Chondrocyte (in vitro differentiated cells): ENCODE measurements around the gene GNB3. TPM values are rescaled to one million over a fixed set of nuclear protein-coding genes. Genes with fewer than 3 reads are reported as not detected.
A peak's percentile ranks its signal among the peaks of the same experiment; 100 is the strongest.

Experiments used
- DNase-seq: peaks from one replicate; pipeline ENCODE4 v3.0.0; 2021; ENCODE audit warnings: mixed read lengths, low spot score
- H3K27ac Mint-ChIP-seq: one replicate; pipeline ENCODE4 v1.8.0; 2021; ENCODE audit warnings: mild to moderate bottlenecking, moderate library complexity, mixed read lengths; ENCODE audit not compliant: unreplicated experiment
- H3K27me3 Mint-ChIP-seq: 2 replicates; pipeline ENCODE4 v1.8.0; 2021; ENCODE audit warnings: low read depth, mixed read lengths
- H3K36me3 Mint-ChIP-seq: 2 replicates; pipeline ENCODE4 v1.8.0; 2021; ENCODE audit warnings: low read depth, mixed read lengths
- H3K4me1 Mint-ChIP-seq: 2 replicates; pipeline ENCODE4 v1.8.0; 2021; ENCODE audit warnings: low read depth, mild to moderate bottlenecking, mixed read lengths
- H3K4me3 Mint-ChIP-seq: one replicate; pipeline ENCODE4 v1.8.0; 2021; ENCODE audit warnings: mild to moderate bottlenecking, moderate library complexity, mixed read lengths; ENCODE audit not compliant: unreplicated experiment
- H3K9me3 Mint-ChIP-seq: 2 replicates; pipeline ENCODE4 v1.8.0; 2021; ENCODE audit warnings: low read depth, mixed read lengths
- CTCF ChIP-seq: fragments of 200-600 bp; sonication (generic); IDR thresholded peaks from 2 replicates; pipeline ENCODE4 v1.5.0; 2021; ENCODE audit warnings: antibody characterized with exemption, mild to moderate bottlenecking, moderate library complexity
- total RNA-seq: library from RNA; stranded (reverse); gene quantifications from 3 replicates; pipeline ENCODE4 v1.2.1, GENCODE V29; 2021

GNB3 gene
- total RNA-seq, 1 donor from 2014 or later: 10.2 TPM

- H3K36me3 Mint-ChIP-seq: peaks cover 2% of the 10 kb centered on the region
- H3K27me3 Mint-ChIP-seq: no peaks in the 10 kb centered on the region
- no peak for DNase-seq
- H3K4me3 Mint-ChIP-seq: no peak overlapping the region
- H3K27ac Mint-ChIP-seq: no peak overlapping the region
- H3K9me3 Mint-ChIP-seq: no peaks in the 10 kb centered on the region
- H3K4me1 Mint-ChIP-seq: peaks cover 52% of the 10 kb centered on the region
- TF ChIP-seq CTCF: no peak
Measured at GRCh38 chr12:6826125-6826733, 14.5 kb upstream of the GNB3 start.

GRCh38 chr12:6826734-6827436, 13.8 kb upstream of the GNB3 start:
- Mint-ChIP-seq H3K27me3 (no peaks in the 10 kb centered on the region), H3K36me3 (peaks cover 8% of the 10 kb centered on the region), H3K27ac (peak overlapping the region; percentile 78), H3K4me1 (peaks cover 49% of the 10 kb centered on the region), H3K4me3 (peak overlapping the region; percentile 64), H3K9me3 (no peaks in the 10 kb centered on the region)
- no peak for DNase-seq
- TF ChIP-seq CTCF: no peak

GRCh38 chr12:6827437-6827911, 13.3 kb upstream of the GNB3 start:
- Mint-ChIP-seq H3K27ac (peak overlapping the region; percentile 78), H3K4me3 (peak overlapping the region; percentile 64), H3K27me3 (no peaks in the 10 kb centered on the region), H3K4me1 (peaks cover 43% of the 10 kb centered on the region), H3K9me3 (no peaks in the 10 kb centered on the region), H3K36me3 (peaks cover 8% of the 10 kb centered on the region)
- no peak for TF ChIP-seq CTCF
- no peak for DNase-seq

- peak within 1 kb of the TSS; percentile 96 for H3K4me3 Mint-ChIP-seq
- no peaks in the 10 kb centered on the region for H3K27me3 Mint-ChIP-seq
- H3K36me3 Mint-ChIP-seq: peaks cover 8% of the 10 kb centered on the region
- H3K27ac Mint-ChIP-seq: peak within 1 kb of the TSS; percentile 97
- no peaks in the 10 kb centered on the region for H3K9me3 Mint-ChIP-seq
- peak; percentile 25 for TF ChIP-seq CTCF
- DNase-seq: peak; percentile 66
- H3K4me1 Mint-ChIP-seq: peaks cover 38% of the 10 kb centered on the region
Measured at GRCh38 chr12:6827982-6828780, 12.5 kb upstream of the GNB3 start, which contains the start of gene P3H3. TSS of gene P3H3 (plus strand) at chr12:6828407. CDS start at chr12:6828441, 34 bp downstream.
